Aorta (tissue), 4 donors: Measurements from ENCODE around the gene DHCR24. TPM values are rescaled to one million over a fixed set of nuclear protein-coding genes. Genes with fewer than 3 reads are reported as not detected.

Source experiments
- polyA plus RNA-seq, 2 donors: library from polyadenylated mRNA; stranded (reverse); fragments of 200-250 nt; gene quantifications; one replicate each; pipeline ENCODE4 v1.2.3, GENCODE V29; 2013
- total RNA-seq, 2 donors: library from RNA; stranded (reverse); fragmentation: NEBNext Ultra II Directional; extraction: Animal tissue kit (Norgen Biotek cat#: 25700); gene quantifications; one replicate each; pipeline ENCODE4 v1.2.1, GENCODE V29; 2021
- donor health status: healthy with polysubstance abuse.
- donor health status: Bipolar disorder and iron deficiency.
- donor health status: DM: no; HTN: no; CAD: no.
- donor health status: DM: yes; HTN: yes; CAD: no.

DHCR24 gene
- total and polyA plus RNA-seq, 4 donors = 5.1 to 29.6 (median 16.0) TPM

Other genes starting within 250 kb of the DHCR24 start
- 10 to 100 TPM; 13.1 to 16.3 TPM for gene MROH7, start 245.4 kb downstream of the DHCR24 start, total RNA-seq
- gene MROH7, start 245.4 kb downstream of the DHCR24 start, polyA plus RNA-seq = 10 to 100 TPM in 1 of 2 donors, 1 to 10 TPM in 1; 2.1 to 42.3 TPM
- gene TTC4, start 171.3 kb downstream of the DHCR24 start, total RNA-seq = 10 to 100 TPM; 13.0 to 15.2 TPM
- gene TTC4, start 171.3 kb downstream of the DHCR24 start, polyA plus RNA-seq = 10 to 100 TPM in 1 of 2 donors, 1 to 10 TPM in 1; 8.9 to 18.9 TPM
- gene PARS2, start 122.7 kb downstream of the DHCR24 start, total RNA-seq = 1 to 10 TPM; 2.2 to 3.0 TPM
- 1 to 10 TPM; 1.2 to 2.4 TPM for gene PARS2, start 122.7 kb downstream of the DHCR24 start, polyA plus RNA-seq
- under 1 TPM in 1 of 2 donors, not detected in 1; 0.27 TPM for gene TTC22, start 85.9 kb downstream of the DHCR24 start, total RNA-seq
- gene TTC22, start 85.9 kb downstream of the DHCR24 start, polyA plus RNA-seq = 1 to 10 TPM in 1 of 2 donors, under 1 TPM in 1; 0.20 to 3.9 TPM
- gene TMEM61, start 93.4 kb upstream of the DHCR24 start, total RNA-seq = 1 to 10 TPM; 1.3 to 5.6 TPM
- gene TMEM61, start 93.4 kb upstream of the DHCR24 start, polyA plus RNA-seq = 1 to 10 TPM in 1 of 2 donors, under 1 TPM in 1; 0.38 to 3.0 TPM
- gene BSND, start 111.7 kb upstream of the DHCR24 start, total RNA-seq = not detected
- gene BSND, start 111.7 kb upstream of the DHCR24 start, polyA plus RNA-seq = not detected
- under 1 TPM; 0.13 to 0.42 TPM for gene PCSK9, start 152.4 kb upstream of the DHCR24 start, total RNA-seq
- gene PCSK9, start 152.4 kb upstream of the DHCR24 start, polyA plus RNA-seq = under 1 TPM in 1 of 2 donors, not detected in 1; 0.38 TPM